Lung (tissue), 12 donors: Measurements from ENCODE around the gene FAM149A. TPM values are rescaled to one million over a fixed set of nuclear protein-coding genes. Genes with fewer than 3 reads are reported as not detected.

Source experiments
- ATAC-seq: fragments of 200-7000 bp; cut with Tn5 transposase; one replicate; pipeline ENCODE4 v1.9.1; 2020; ENCODE audit warnings: moderate number of reproducible peaks; ENCODE audit not compliant: insufficient read depth, low FRiP score
- DNase-seq, 3 donors: peaks; one replicate each; pipeline ENCODE4 v3.0.0-alpha.2; 2013 to 2017
- H3K27ac ChIP-seq, 2 donors: one replicate each; pipeline ENCODE4 v1.5.1; 2013; ENCODE audit warnings: mild to moderate bottlenecking in 2 of 2, moderate library complexity in 2 of 2, control low read depth in 1 of 2, inconsistent platforms in 1 of 2, low read depth in 1 of 2, low read length in 1 of 2
- H3K27me3 ChIP-seq, 3 donors: one replicate each; pipeline ENCODE4 v1.5.1; 2013; ENCODE audit warnings: low read length in 2 of 3; ENCODE audit not compliant: control insufficient read depth in 3 of 3, insufficient read depth in 3 of 3
- H3K36me3 ChIP-seq, 4 donors: one replicate each; pipeline ENCODE4 v1.5.1; 2013; ENCODE audit warnings: low read length in 4 of 4, mild to moderate bottlenecking in 1 of 4, moderate library complexity in 1 of 4; ENCODE audit not compliant: control insufficient read depth in 4 of 4, insufficient read depth in 4 of 4
- H3K4me1 ChIP-seq, 5 donors: one replicate each; pipeline ENCODE4 v1.5.1; 2013; ENCODE audit warnings: low read length in 5 of 5, mild to moderate bottlenecking in 2 of 5, moderate library complexity in 1 of 5; ENCODE audit not compliant: control insufficient read depth in 5 of 5, insufficient read depth in 5 of 5
- H3K4me3 ChIP-seq: one replicate; pipeline ENCODE4 v1.5.1; 2013; ENCODE audit warnings: mild to moderate bottlenecking, control low read depth, moderate library complexity
- H3K9ac ChIP-seq, 2 donors: one replicate each; pipeline ENCODE4 v1.5.1; 2013; ENCODE audit warnings: low read length in 2 of 2, control low read depth in 1 of 2; ENCODE audit not compliant: insufficient read depth in 1 of 2
- H3K9me3 ChIP-seq, 4 donors: one replicate each; pipeline ENCODE4 v1.5.1; 2013; ENCODE audit warnings: low read length in 3 of 4, mild to moderate bottlenecking in 1 of 4, moderate library complexity in 1 of 4; ENCODE audit not compliant: control insufficient read depth in 4 of 4, insufficient read depth in 3 of 4
- CTCF ChIP-seq: IDR thresholded peaks from 2 replicates; pipeline ENCODE4 v1.5.1; 2012; ENCODE audit warnings: mild to moderate bottlenecking; ENCODE audit errors: control extremely low read depth, extremely low read depth
- WGBS, 2 donors: extraction: QIAGEN DNeasy Blood & Tissue Kit; methylation state at CpG; one replicate each; pipeline ENCODE4 v1.1.7; 2013; 5-methylcytosine and 5-hydroxymethylcytosine counted together
- polyA plus RNA-seq, 2 donors: library from polyadenylated mRNA; stranded (reverse); fragments of 200-250 nt; gene quantifications; one replicate each; pipeline ENCODE4 v1.2.1, GENCODE V29; 2013
- total RNA-seq, 2 donors: library from RNA; depleted of rRNA in 1 of 2; stranded (reverse); fragments of >200 nt in 1 of 2; gene quantifications; one replicate each; pipeline ENCODE4 v1.2.1, GENCODE V29; 2014 to 2021
- donor health status: control.
- donor health status: control.
- donor health status: Bipolar disorder and iron deficiency.
- donor health status: healthy.
- donor health status: DM: yes; HTN: yes; CAD: no.

Gene FAM149A
- total and polyA plus RNA-seq, 4 donors: 2.5 to 14.8 (median 13.0) TPM

GRCh38 chr4:186078981-186079638 lies 25.4 kb upstream of the FAM149A start:
- no peaks in the 10 kb centered on the region for H3K27me3 ChIP-seq
- H3K36me3 ChIP-seq: peaks cover 0 to 7% (median 2%) of the 10 kb centered on the region in 4 donors
- H3K9me3 ChIP-seq: no peaks in the 10 kb centered on the region
- no peak overlapping the region for H3K4me3 ChIP-seq
- peak in 2 of 3 donors; percentile 17 to 41 for DNase-seq
- no peak for ATAC-seq
- 73 to 81% methylated on average over 11 of the region's 11 CpGs for WGBS, 2 donors
- H3K27ac ChIP-seq: peak overlapping the region in 1 of 2 donors; percentile 44
- no peak for TF ChIP-seq CTCF
- no peak overlapping the region for H3K9ac ChIP-seq
- H3K4me1 ChIP-seq: peaks cover 0 to 11% (median 2%) of the 10 kb centered on the region in 5 donors

DNA sequence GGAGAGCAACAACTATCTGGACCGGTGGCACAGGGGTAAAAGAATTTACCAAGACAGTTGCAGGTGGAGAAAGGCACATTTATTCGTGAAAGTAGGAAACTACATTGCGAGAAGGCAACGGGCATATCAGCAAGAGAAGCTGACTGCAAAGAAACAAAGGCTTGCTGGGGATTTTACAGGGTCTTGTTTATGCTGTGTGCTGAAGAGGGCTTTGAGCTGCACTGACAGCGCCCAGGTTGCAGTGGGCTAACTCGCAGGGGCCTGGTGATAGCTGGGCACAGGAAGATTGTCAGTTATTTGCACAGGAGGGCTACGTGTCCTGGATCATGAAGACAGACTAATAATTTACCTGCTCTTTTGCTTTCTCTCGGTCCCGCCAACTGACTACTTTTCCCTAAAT lies 24.8 kb upstream of the FAM149A start:
- Histone ChIP-seq H3K9ac (no peak overlapping the region), H3K9me3 (no peaks in the 10 kb centered on the region), H3K27ac (no peak overlapping the region), H3K4me3 (no peak overlapping the region), H3K27me3 (no peaks in the 10 kb centered on the region), H3K36me3 (peaks cover 0 to 7% (median 2%) of the 10 kb centered on the region in 4 donors), H3K4me1 (peaks cover 0 to 11% (median 2%) of the 10 kb centered on the region in 5 donors)
- no peak for ATAC-seq
- no peak for TF ChIP-seq CTCF
- no peak for DNase-seq
- WGBS, 2 donors: 87 to 91% methylated on average over 9 of the region's 9 CpGs

DNA sequence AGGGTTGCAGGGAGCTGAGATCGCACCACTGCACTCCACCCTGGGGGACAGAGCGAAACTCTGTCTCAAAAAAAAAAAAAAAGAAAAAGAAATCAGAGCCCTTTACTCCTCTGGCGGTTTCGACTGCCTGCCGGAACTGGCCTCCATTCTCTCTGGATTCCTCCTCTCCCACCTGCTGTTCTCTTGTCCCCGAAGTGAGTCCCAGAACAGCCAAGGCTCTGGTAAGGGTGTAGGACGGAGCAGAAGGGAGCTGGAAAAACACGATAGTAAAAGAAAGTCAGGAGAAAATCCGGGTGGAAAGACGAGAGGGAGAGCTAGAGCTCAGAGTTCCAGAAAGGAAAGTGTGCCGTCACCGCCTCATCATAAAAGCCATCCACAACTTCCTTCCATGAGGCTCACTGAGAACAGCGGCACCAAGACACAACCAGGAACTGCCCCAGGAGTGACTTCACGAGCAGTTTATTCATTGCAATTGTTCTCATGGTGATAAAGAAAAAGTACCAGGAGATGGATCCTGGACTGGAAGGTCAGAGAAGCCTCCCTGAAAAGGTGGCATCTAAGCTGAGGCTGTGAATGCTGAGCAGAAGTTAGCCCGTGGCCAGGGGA lies 23.2 kb upstream of the FAM149A start:
- no peak for ATAC-seq

More for the DNA sequence above, 23.2 kb upstream of the FAM149A start:
- H3K4me3 ChIP-seq: no peak overlapping the region
- no peak for TF ChIP-seq CTCF
- no peak overlapping the region for H3K9ac ChIP-seq
- no peaks in the 10 kb centered on the region for H3K27me3 ChIP-seq
- peaks cover 0 to 11% (median 2%) of the 10 kb centered on the region in 5 donors for H3K4me1 ChIP-seq
- WGBS, 2 donors: 89 to 90% methylated on average over 15 of the region's 15 CpGs
- no peak overlapping the region for H3K27ac ChIP-seq
- no peaks in the 10 kb centered on the region for H3K9me3 ChIP-seq
- no peak for DNase-seq
- peaks cover 0 to 7% (median 2%) of the 10 kb centered on the region in 4 donors for H3K36me3 ChIP-seq
